GM12878 (cell line): Measurements from ENCODE around the gene UBP1. TPM values are rescaled to one million over a fixed set of nuclear protein-coding genes. Genes with fewer than 3 reads are reported as not detected.
"Not testable (repeated sequence)": the region's sequence is repeated elsewhere in the genome, so short reads cannot be mapped to it uniquely, and the experiment has no call there.

Source experiments
- ATAC-seq: fragments of 200-7000 bp; cut with Tn5 transposase; 3 replicates; pipeline ENCODE4 v1.9.1; 2020; ENCODE audit warnings: mild to moderate bottlenecking, moderate library complexity
- BruUV-seq: library from RNA; stranded (reverse); fragments of 400-500 nt; replicated peaks from 2 replicates; lab custom pipeline; 2021; lab: Mats Ljungman, UMichigan
- CTCF ChIA-PET: fragments of 300-600 bp; sonication (Branson Sonifier 250); formaldehyde crosslinking; extraction: SDS; loops from one replicate; lab custom pipeline; 2021; ENCODE audit warnings: inconsistent platforms; lab: Yijun Ruan, JAX
- POLR2A ChIA-PET: fragments of 350-600 bp; formaldehyde crosslinking; extraction: SDS; loops from one replicate; lab custom pipeline; 2021; ENCODE audit warnings: inconsistent platforms; lab: Charles Lee
- RAD21 ChIA-PET: fragments of 300-600 bp; sonication (Branson Sonifier 250); formaldehyde crosslinking; loops from one replicate; lab custom pipeline; 2023; ENCODE audit warnings: antibody characterized with exemption; ENCODE audit not compliant: unreplicated experiment; lab: Charles Lee
- SMC1A ChIA-PET: fragments of 300-600 bp; sonication (Branson Sonifier 250); formaldehyde crosslinking; loops from one replicate; lab custom pipeline; 2023; ENCODE audit not compliant: unreplicated experiment, uncharacterized antibody; lab: Charles Lee
- DNase-seq: peaks from one replicate; pipeline ENCODE4 v3.0.0-alpha.2; 2011; ENCODE audit warnings: low read depth, low spot score
- FAIRE-seq: peaks from 3 replicates; lab custom pipeline; 2011; peaks lifted over from hg19 to GRCh38; lab: Jason Lieb, UNC
- H2AFZ ChIP-seq: 2 replicates; pipeline ENCODE4 v1.6.0; 2011; ENCODE audit warnings: low read depth, low read length, control low read depth; ENCODE audit not compliant: control insufficient read depth
- H3K27ac ChIP-seq: 2 replicates; pipeline ENCODE4 v1.5.1; 2011; ENCODE audit warnings: control low read depth; ENCODE audit not compliant: control insufficient read depth, insufficient read depth
- H3K27me3 ChIP-seq, 2 experiments: replicated peaks in 1 of 2; 2 replicates each; pipeline versions ENCODE4 v1.6.0 to v1.6.1; 2011; ENCODE audit warnings: low read length in 1 of 2; ENCODE audit not compliant: control insufficient read depth in 2 of 2, insufficient read depth in 2 of 2
- H3K36me3 ChIP-seq, 2 experiments: 2 replicates each; pipeline ENCODE4 v1.5.1; 2011; ENCODE audit warnings: low read length in 1 of 2; ENCODE audit not compliant: control insufficient read depth in 2 of 2, insufficient read depth in 2 of 2
- H3K4me1 ChIP-seq: 2 replicates; pipeline ENCODE4 v1.6.1; 2011; ENCODE audit warnings: mild to moderate bottlenecking, low read length, moderate library complexity, mixed read lengths; ENCODE audit not compliant: control insufficient read depth, insufficient read depth
- H3K4me2 ChIP-seq: 2 replicates; pipeline ENCODE4 v1.6.0; 2011; ENCODE audit warnings: control low read depth; ENCODE audit not compliant: control insufficient read depth, insufficient read depth
- H3K4me3 ChIP-seq: fragments of 200-600 bp; sonication (generic); 2 replicates; pipeline ENCODE4 v1.5.1; 2016
- H3K79me2 ChIP-seq: 2 replicates; pipeline ENCODE4 v1.6.0; 2011; ENCODE audit warnings: low read length; ENCODE audit not compliant: control insufficient read depth, insufficient read depth
- H3K9ac ChIP-seq: 2 replicates; pipeline ENCODE4 v1.8.0; 2011; ENCODE audit warnings: low read length, control low read depth, mixed read lengths; ENCODE audit not compliant: control insufficient read depth, insufficient read depth
- H3K9me3 ChIP-seq: replicated peaks from 3 replicates; pipeline ENCODE4 v1.5.1; 2011; ENCODE audit warnings: mild to moderate bottlenecking, low read length; ENCODE audit not compliant: control insufficient read depth, insufficient read depth
- H4K20me1 ChIP-seq: 2 replicates; pipeline ENCODE4 v1.6.0; 2011; ENCODE audit not compliant: control insufficient read depth, insufficient read depth
- CREM ChIP-seq: IDR thresholded peaks from 2 replicates; pipeline ENCODE4 v1.6.1; 2014; ENCODE audit warnings: antibody characterized with exemption, low read depth
- JUNB ChIP-seq: IDR thresholded peaks from 2 replicates; pipeline ENCODE4 v1.6.1; 2016; ENCODE audit warnings: antibody characterized with exemption, mild to moderate bottlenecking
- PAX5 ChIP-seq: IDR thresholded peaks from 2 replicates; pipeline ENCODE4 v1.6.1; 2011; ENCODE audit warnings: low read depth, low read length, borderline replicate concordance
- PRDM15 ChIP-seq: fragments of 450-650 bp; formaldehyde crosslinking; IDR thresholded peaks from 2 replicates; pipeline ENCODE4 v1.4.0; 2020; ENCODE audit warnings: mild to moderate bottlenecking, moderate library complexity
- STAT3 ChIP-seq: IDR thresholded peaks from 2 replicates; pipeline ENCODE4 v1.6.1; 2011; ENCODE audit warnings: low read depth, low read length, improper control_type of control experiment
- WGBS: methylation state at CpG from one replicate; pipeline ENCODE4 v1.1.6; 2016; ENCODE audit warnings: low lambda C conversion rate; ENCODE audit not compliant: insufficient replicate concordance, insufficient coverage; ENCODE audit errors: missing lambda C conversion rate; 5-methylcytosine and 5-hydroxymethylcytosine counted together
- in situ Hi-C: fragments of 300-500 bp; cut with MboI; formaldehyde crosslinking; loops from 9 replicates; pipeline ENCODE4 v1.14.3; 2018; ENCODE audit warnings: mixed read lengths
- intact Hi-C: fragments of 100-400 bp; cut with micrococcal nuclease; formaldehyde crosslinking; loops from one replicate; pipeline ENCODE4 v1.14.2; 2022; ENCODE audit not compliant: unreplicated experiment
- polyA plus RNA-seq, 11 experiments: library from polyadenylated mRNA; depleted of rRNA in 4 of 11; unstranded in 6 of 11; stranded (reverse) in 5 of 11; fragments of >200 nt; fragmentation: Nextera tagmentation in 4 of 11; fragmentation: Illumina TruSeq in 1 of 11; extraction: Ambion mirVana in 4 of 11; extraction: Trizol in 1 of 11; gene quantifications; 1 replicate in 1 of 11; 2 replicates in 10 of 11; pipeline versions ENCODE4 v1.2.1 to v1.2.3, GENCODE V29; 2011 to 2016; ENCODE audit warnings: inconsistent platforms in 2 of 11, missing spikeins in 2 of 11, low read depth in 1 of 11
- total RNA-seq, 4 experiments: library from RNA; depleted of rRNA in 3 of 4; stranded (reverse); fragments of >200 nt in 3 of 4; fragmentation: Illumina TruSeq in 1 of 4; extraction: Trizol in 1 of 4; gene quantifications; 2 replicates each; pipeline versions ENCODE4 v1.2.1 to v1.2.3, GENCODE V29; 2013 to 2021
- TF ChIP-seq, protein P1 (sequence below): IDR thresholded peaks from 2 replicates; pipeline ENCODE4 v1.6.1; 2011; ENCODE audit warnings: low read depth, mild to moderate bottlenecking, low read length, moderate library complexity, borderline replicate concordance; ENCODE audit errors: extremely low read depth

UBP1 gene
- total and polyA plus RNA-seq, 10 of the 15 experiments (the other 5 are each of a cell fraction or from before 2014, with no cell fraction given) = 9.3 to 93.6 (median 52.4) TPM

GRCh38 chr3:33461097-33461496 is 20.9 kb upstream of the UBP1 start:
- intact Hi-C loops (no loop called here), in situ Hi-C loops (no loop called here)
- H3K27ac ChIP-seq = no peak overlapping the region
- no peak overlapping the region for H3K4me3 ChIP-seq
- H4K20me1 ChIP-seq = no peaks in the 10 kb centered on the region
- H3K4me2 ChIP-seq = no peak overlapping the region
- no peak overlapping the region for H2AFZ ChIP-seq
- POLR2A ChIA-PET = no interaction called here
- no peaks in the 10 kb centered on the region for H3K4me1 ChIP-seq
- RAD21 ChIA-PET = no interaction called here
- no TSS peak for BruUV-seq
- H3K9me3 ChIP-seq = no peaks in the 10 kb centered on the region; the same call in 2 of the 3 replicates
- no peak for DNase-seq
- TF ChIP-seq CREM (no peak), JUNB (no peak), PRDM15 (CRISPR knock-in tag) (no peak), STAT3 (no peak), PAX5 (no peak)
- TF ChIP-seq, protein P1, sequence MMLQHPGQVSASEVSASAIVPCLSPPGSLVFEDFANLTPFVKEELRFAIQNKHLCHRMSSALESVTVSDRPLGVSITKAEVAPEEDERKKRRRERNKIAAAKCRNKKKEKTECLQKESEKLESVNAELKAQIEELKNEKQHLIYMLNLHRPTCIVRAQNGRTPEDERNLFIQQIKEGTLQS = no peak
- 84% methylated on average over 2 of the region's 2 CpGs for WGBS
- no peaks in the 10 kb centered on the region for H3K79me2 ChIP-seq
- no peak overlapping the region for H3K9ac ChIP-seq
- SMC1A ChIA-PET = interaction anchor here (1.6 kb wide), 1 partner anchor 88 kb away, joined by 4 read pairs; no protein-coding TSS in a partner anchor
- CTCF ChIA-PET = no interaction called here
- H3K27me3 ChIP-seq = no peaks in the 10 kb centered on the region
- no peak for FAIRE-seq
- ATAC-seq = no peak
- H3K36me3 ChIP-seq = no peaks in the 10 kb centered on the region

DNA sequence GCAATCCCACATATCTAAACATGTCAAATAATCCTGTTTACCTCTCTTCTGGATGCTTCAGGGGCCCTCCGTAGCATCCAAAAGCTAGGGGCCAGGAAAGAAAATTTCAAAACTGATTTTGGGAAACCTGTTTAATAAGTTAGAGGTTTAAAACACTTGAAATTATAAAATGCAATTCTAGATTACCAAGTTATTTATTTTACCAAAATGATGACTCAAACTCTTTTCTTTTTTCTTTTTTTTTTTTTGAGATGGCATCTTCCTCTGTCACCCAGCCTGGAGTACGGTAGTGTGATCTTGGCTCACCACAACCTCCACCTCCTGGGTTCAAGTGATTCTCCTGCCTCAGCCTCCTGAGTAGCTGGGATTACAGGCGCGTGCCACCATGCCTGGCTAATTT is 19.4 kb upstream of the UBP1 start:
- RAD21 ChIA-PET, BruUV-seq, POLR2A ChIA-PET, H3K9me3 ChIP-seq, H3K27ac ChIP-seq, FAIRE-seq, H3K79me2 ChIP-seq, H3K27me3 ChIP-seq, SMC1A ChIA-PET, H2AFZ ChIP-seq, in situ Hi-C loops, H3K4me1 ChIP-seq, H3K4me3 ChIP-seq, DNase-seq, H3K9ac ChIP-seq, H4K20me1 ChIP-seq, ATAC-seq, H3K36me3 ChIP-seq, CTCF ChIA-PET, H3K4me2 ChIP-seq, intact Hi-C loops: not testable (repeated sequence)
- 96% methylated on average over 3 of the region's 4 CpGs for WGBS
